ENCODE measurements around the gene TSSK6.
A peak's percentile ranks its signal among the peaks of the same experiment; 100 is the strongest.

TSSK6 gene

DNA sequence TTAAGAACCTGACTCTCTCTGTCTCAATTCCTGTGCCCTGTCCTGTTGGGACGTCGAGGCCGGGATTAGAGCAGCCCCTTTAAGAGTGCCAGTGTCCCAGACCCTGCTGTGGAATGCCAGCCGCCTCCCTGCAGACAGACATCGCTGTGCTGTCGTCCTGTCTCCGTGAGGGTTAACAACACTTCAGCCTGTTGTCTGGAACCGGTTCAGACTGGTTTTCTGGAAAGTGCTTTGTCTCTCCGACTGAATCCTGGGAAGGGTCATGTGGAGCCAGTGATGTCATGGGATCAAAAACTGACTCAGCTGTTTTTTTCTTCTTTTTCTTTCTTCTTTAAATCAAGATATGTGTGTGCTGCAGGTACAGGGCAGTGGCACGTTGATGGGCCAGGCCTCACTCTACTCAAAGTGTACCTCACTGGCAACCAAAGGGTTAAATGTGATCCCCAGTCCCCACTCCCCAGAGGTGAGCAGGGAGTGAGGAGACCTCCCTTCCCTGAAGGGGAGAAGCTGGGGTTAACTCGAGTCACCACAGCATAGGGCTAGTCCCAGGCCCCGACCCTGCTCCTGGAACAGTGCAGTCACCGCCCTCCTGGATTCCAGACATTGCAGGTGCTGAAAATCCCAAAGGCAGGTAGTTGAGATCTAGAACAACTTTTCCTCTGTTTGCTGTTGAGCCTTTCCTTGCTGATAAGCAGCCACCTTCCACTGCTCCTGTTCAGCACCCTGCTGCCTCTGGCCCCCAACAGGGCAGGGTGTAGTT, 50.8 kb downstream of the TSSK6 start:
- peak in 1 of 2 experiments; percentile 59 for DNase-seq (ENCODE audit: low read depth in 1 of 2, low spot score in 1 of 2)
- in situ Hi-C loops (cut with HindIII; ENCODE audit: low pct_unique_long_range_greater_than_20kb, low sequenced_read_pairs) = no loop called here
- no peak for TF ChIP-seq JUND (IDR thresholded peaks at IDR 0.05; ENCODE audit: low read depth)

All from T47D (cell line).